A673 (cell line): ENCODE measurements around the gene GMDS. TPM values are rescaled to one million over a fixed set of nuclear protein-coding genes. Genes with fewer than 3 reads are reported as not detected.

Experiments used
- BruUV-seq: library from RNA; stranded (reverse); fragments of 400-500 nt; replicated peaks from 2 replicates; lab custom pipeline; 2021; lab: Mats Ljungman, UMichigan
- CTCF ChIA-PET: fragments of 300-600 bp; sonication (Branson Sonifier 250); formaldehyde crosslinking; loops from one replicate; lab custom pipeline; 2022; ENCODE audit warnings: antibody characterized with exemption; lab: Charles Lee
- POLR2A ChIA-PET: fragments of 300-600 bp; sonication (Branson Sonifier 250); formaldehyde crosslinking; loops from one replicate; lab custom pipeline; 2022; ENCODE audit warnings: antibody characterized with exemption; ENCODE audit not compliant: low non-redundant PET; lab: Charles Lee
- DNase-seq: peaks from one replicate; pipeline ENCODE4 v3.0.0-alpha.2; 2015; ENCODE audit warnings: low spot score
- H3K27ac ChIP-seq: fragments of 200-600 bp; sonication (generic); 2 replicates; pipeline ENCODE4 v1.5.1; 2016; ENCODE audit warnings: mixed run types, low read depth, mild to moderate bottlenecking, mixed read lengths, antibody characterized with exemption, low read length; ENCODE audit not compliant: poor library complexity, severe bottlenecking
- H3K27me3 ChIP-seq: fragments of 200-600 bp; sonication (generic); replicated peaks from 2 replicates; pipeline ENCODE4 v1.6.1; 2017; ENCODE audit warnings: mixed run types, low read depth, mild to moderate bottlenecking, mixed read lengths, antibody characterized with exemption, low read length; ENCODE audit not compliant: insufficient read depth, poor library complexity
- H3K36me3 ChIP-seq: fragments of 200-600 bp; sonication (generic); 2 replicates; pipeline ENCODE4 v1.6.1; 2016; ENCODE audit warnings: mixed run types, mild to moderate bottlenecking, mixed read lengths, antibody characterized with exemption, low read length; ENCODE audit not compliant: insufficient read depth, poor library complexity, severe bottlenecking
- H3K4me1 ChIP-seq: fragments of 200-600 bp; sonication (generic); 2 replicates; pipeline ENCODE4 v1.6.1; 2017; ENCODE audit warnings: mixed run types, mild to moderate bottlenecking, mixed read lengths, antibody characterized with exemption, low read length; ENCODE audit not compliant: insufficient read depth, poor library complexity, severe bottlenecking
- H3K4me3 ChIP-seq: fragments of 200-600 bp; sonication (generic); 2 replicates; pipeline ENCODE4 v1.5.1; 2016; ENCODE audit warnings: low read depth, mixed run types, mild to moderate bottlenecking, mixed read lengths, low read length; ENCODE audit not compliant: poor library complexity, severe bottlenecking
- H3K9me3 ChIP-seq: fragments of 200-600 bp; sonication (generic); 2 replicates; pipeline ENCODE4 v1.6.1; 2016; ENCODE audit warnings: mixed run types, low read depth, mild to moderate bottlenecking, mixed read lengths, antibody characterized with exemption, low read length; ENCODE audit not compliant: poor library complexity, severe bottlenecking
- EZH2 ChIP-seq: fragments of 200-600 bp; sonication (generic); IDR thresholded peaks from 2 replicates; pipeline ENCODE4 v1.6.1; 2017; ENCODE audit warnings: borderline replicate concordance, low read depth, mild to moderate bottlenecking, mixed read lengths, antibody characterized with exemption, low read length; ENCODE audit not compliant: poor library complexity, severe bottlenecking
- intact Hi-C: fragments of 100-400 bp; cut with micrococcal nuclease; formaldehyde crosslinking; loops from one replicate; pipeline ENCODE4 v1.10.0; 2022; ENCODE audit not compliant: unreplicated experiment
- total RNA-seq: library from RNA; stranded (reverse); gene quantifications from 2 replicates; pipeline ENCODE4 v1.2.3, GENCODE V29; 2021
- TF ChIP-seq, protein P1 (sequence below): fragments of 300-800, 200-600 bp; sonication (generic); conservative IDR thresholded peaks from 2 replicates; pipeline ENCODE4 v1.5.1; 2017; ENCODE audit warnings: low read depth, mild to moderate bottlenecking, antibody characterized with exemption, low read length, moderate library complexity, mixed read lengths

GMDS gene
- total RNA-seq, 1 experiment from 2014 or later, result 15.2 TPM

DNA sequence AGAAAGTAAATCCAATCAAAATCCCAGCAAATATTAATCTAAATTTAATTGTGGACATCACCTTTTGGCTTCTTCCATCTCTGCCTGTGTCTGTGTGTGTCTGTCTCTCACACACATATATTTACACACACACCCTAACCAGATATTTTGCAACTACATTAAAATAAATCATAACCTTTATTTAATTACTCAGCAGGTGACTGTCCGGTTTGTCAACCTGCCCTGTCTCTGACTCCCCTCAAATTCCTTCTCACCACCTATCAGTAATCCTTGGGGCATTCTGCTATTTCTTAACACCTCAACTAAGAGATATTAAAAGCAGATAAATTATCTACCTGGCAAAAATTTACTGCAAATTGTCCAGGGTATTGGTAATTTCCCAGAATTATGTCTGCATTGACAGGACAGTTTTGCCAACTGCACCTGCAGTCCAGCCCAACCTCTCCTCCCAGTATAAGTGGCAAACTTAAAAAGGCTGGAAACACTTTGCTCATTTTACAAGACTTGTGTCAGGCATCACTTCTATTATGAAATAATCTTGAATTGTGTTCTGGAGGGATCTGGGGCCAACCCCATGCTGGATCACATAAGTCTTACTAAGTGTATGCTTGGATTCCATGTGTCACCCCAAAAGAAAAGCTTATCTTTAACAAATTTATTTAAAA lies 216.1 kb downstream of the GMDS start:
- Histone ChIP-seq H3K9me3 (no peaks in the 10 kb centered on the region), H3K4me3 (no peak overlapping the region), H3K27me3 (no peaks in the 10 kb centered on the region), H3K4me1 (peaks cover 44% of the 10 kb centered on the region), H3K27ac (no peak overlapping the region), H3K36me3 (no peaks in the 10 kb centered on the region)
- TF ChIP-seq, protein P1, sequence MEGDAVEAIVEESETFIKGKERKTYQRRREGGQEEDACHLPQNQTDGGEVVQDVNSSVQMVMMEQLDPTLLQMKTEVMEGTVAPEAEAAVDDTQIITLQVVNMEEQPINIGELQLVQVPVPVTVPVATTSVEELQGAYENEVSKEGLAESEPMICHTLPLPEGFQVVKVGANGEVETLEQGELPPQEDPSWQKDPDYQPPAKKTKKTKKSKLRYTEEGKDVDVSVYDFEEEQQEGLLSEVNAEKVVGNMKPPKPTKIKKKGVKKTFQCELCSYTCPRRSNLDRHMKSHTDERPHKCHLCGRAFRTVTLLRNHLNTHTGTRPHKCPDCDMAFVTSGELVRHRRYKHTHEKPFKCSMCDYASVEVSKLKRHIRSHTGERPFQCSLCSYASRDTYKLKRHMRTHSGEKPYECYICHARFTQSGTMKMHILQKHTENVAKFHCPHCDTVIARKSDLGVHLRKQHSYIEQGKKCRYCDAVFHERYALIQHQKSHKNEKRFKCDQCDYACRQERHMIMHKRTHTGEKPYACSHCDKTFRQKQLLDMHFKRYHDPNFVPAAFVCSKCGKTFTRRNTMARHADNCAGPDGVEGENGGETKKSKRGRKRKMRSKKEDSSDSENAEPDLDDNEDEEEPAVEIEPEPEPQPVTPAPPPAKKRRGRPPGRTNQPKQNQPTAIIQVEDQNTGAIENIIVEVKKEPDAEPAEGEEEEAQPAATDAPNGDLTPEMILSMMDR, result no peak
- TF ChIP-seq EZH2, result no peak
- ChIA-PET POLR2A (no interaction called here), CTCF (no interaction called here)
- intact Hi-C loops, result no loop called here
- DNase-seq, result no peak
- BruUV-seq, result no TSS peak

DNA sequence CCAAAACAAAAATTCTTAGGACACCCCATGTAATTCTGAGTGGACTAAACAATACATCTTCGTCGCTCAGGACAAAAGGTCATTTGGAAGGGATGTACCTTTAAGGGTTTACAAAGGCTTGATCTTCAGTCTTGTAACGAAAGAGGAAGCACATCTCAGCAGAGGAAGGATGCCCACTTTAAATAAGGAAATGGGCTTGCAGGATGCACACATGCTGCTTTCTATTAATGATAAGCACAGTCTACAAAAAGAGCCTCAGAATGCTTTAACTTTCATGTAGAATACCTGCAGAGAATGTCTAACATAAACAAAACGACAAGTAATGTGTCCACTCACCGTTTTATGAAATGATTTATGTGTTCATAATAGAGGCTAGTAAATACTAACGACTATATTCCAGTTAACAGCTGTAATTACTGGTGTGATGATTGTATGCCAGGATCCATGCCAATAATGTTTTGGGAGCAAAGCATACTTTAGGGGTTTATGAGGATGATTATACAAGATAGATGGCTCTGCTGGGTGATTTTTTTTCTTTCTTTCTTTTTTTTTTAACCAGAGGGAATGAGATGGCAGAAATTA lies 216.9 kb downstream of the GMDS start:
- H3K27ac ChIP-seq, result no peak overlapping the region
- no peak overlapping the region for H3K4me3 ChIP-seq
- no TSS peak for BruUV-seq
- H3K36me3 ChIP-seq, result no peaks in the 10 kb centered on the region
- ChIA-PET CTCF (no interaction called here), POLR2A (no interaction called here)
- peak; percentile 86 for DNase-seq
- TF ChIP-seq, protein P1, result no peak
- TF ChIP-seq EZH2, result no peak
- H3K4me1 ChIP-seq, result peaks cover 45% of the 10 kb centered on the region
- H3K27me3 ChIP-seq, result peaks cover 1% of the 10 kb centered on the region
- intact Hi-C loops, result no loop called here
- no peaks in the 10 kb centered on the region for H3K9me3 ChIP-seq

DNA sequence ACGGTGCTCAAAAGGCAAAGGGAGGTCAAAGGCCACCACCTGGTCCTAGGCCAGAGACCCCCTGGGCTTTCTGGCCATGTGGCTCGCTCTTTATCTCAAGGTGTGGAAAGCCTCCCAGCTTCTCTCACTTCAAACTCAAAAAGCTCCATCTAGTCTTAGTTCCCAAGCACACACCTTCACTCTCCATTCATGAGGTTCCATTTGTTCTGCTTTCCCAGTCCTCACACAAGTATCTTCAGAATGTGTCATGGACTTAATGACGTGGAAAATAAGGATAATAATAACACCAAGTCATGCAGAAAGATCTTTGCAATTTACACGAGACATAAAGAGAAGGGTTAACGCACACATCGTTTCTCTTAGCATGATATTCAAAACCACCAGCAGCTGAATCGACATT lies 219.3 kb downstream of the GMDS start:
- no TSS peak for BruUV-seq
- ChIA-PET CTCF (no interaction called here), POLR2A (no interaction called here)
- Histone ChIP-seq H3K27ac (no peak overlapping the region), H3K4me3 (no peak overlapping the region), H3K9me3 (no peaks in the 10 kb centered on the region), H3K27me3 (peaks cover 6% of the 10 kb centered on the region), H3K36me3 (no peaks in the 10 kb centered on the region), H3K4me1 (peaks cover 59% of the 10 kb centered on the region)
- DNase-seq, result peak; percentile 32
- TF ChIP-seq, protein P1, result no peak
- no peak for TF ChIP-seq EZH2
- intact Hi-C loops, result no loop called here
